ENCODE results near the gene MARCHF2.
"Not testable (repeated sequence)": the region's sequence is repeated elsewhere in the genome, so short reads cannot be mapped to it uniquely, and the experiment has no call there.

MARCHF2 gene

GRCh38 chr19:8397271-8397670 is 15.8 kb upstream of the MARCHF2 start:
- Histone ChIP-seq H3K4me1 (ENCODE audit: control insufficient read depth, insufficient read depth, low read length) (peaks cover 16% of the 10 kb centered on the region; the same call in 1 of the 2 replicates), H3K27me3 (ENCODE audit: control insufficient read depth, insufficient read depth, low read length) (no peaks in the 10 kb centered on the region), H3K4me3 (ENCODE audit: low read depth, low read length) (no peak overlapping the region), H3K36me3 (ENCODE audit: control insufficient read depth, insufficient read depth, low read length) (peaks cover 21% of the 10 kb centered on the region), H3K9ac (ENCODE audit: low read length) (no peak overlapping the region), H3K9me3 (ENCODE audit: control insufficient read depth, insufficient read depth, low read depth, low read length) (no peaks in the 10 kb centered on the region), H3K27ac (ENCODE audit: low read depth, low read length) (no peak overlapping the region)

DNA sequence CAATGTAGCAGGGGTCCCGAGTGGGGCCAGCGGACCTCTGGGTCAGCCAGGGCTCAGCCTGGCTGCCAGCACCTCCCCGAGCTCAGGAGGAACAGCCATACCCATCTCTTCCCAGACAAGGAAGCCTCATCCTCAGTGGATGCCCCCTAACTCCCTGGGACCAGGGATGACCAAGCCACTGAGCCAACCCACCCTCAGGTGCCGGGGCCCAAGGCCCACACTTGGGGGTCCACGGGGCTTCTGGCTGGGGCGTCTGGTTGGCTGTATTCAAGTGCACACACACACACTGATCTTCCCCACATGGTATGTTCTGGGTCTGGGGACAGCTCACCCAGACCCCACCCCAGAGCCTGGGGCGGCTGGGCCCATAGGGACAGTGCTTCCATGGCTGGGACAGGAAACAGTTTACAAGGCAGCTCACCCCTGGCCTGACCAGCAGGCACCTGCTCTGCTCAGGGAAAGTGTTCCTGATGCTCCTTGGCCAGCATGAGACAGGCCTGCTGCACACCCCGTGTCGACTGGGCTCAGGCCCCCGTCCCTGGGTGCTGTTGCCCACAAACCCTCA is 15.3 kb upstream of the MARCHF2 start:
- Histone ChIP-seq H3K4me3 (ENCODE audit: low read depth, low read length) (no peak overlapping the region), H3K27me3 (ENCODE audit: control insufficient read depth, insufficient read depth, low read length) (no peaks in the 10 kb centered on the region), H3K4me1 (ENCODE audit: control insufficient read depth, insufficient read depth, low read length) (peaks cover 16% of the 10 kb centered on the region; the same call in 1 of the 2 replicates), H3K27ac (ENCODE audit: low read depth, low read length) (no peak overlapping the region), H3K36me3 (ENCODE audit: control insufficient read depth, insufficient read depth, low read length) (peaks cover 27% of the 10 kb centered on the region), H3K9me3 (ENCODE audit: control insufficient read depth, insufficient read depth, low read depth, low read length) (no peaks in the 10 kb centered on the region), H3K9ac (ENCODE audit: low read length) (peak overlapping the region; percentile 23)

DNA sequence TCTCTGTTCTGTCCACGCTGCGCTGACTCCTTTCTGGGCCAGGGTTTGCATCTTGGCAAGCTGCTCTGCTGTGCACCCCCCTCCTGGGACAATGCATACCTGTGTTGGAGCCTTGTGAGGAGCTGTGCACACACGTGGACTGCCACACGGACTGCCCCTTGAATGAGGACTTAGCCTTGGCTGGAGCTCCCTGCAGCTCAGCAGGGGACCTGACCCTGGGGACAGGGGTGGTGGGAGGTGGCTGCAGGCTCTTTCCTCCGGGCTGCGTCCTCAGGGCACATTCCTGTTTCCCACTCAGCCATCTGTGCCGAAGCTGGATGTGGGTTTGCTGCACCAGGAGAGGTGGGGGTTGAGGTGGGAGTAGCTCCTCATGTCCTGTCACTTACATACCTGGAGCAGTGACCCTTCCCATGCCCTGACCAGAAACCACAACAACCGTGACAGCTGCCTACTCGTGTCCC is 14.8 kb upstream of the MARCHF2 start:
- Histone ChIP-seq H3K9ac (ENCODE audit: low read length) (peak overlapping the region; percentile 23), H3K9me3 (ENCODE audit: control insufficient read depth, insufficient read depth, low read depth, low read length) (no peaks in the 10 kb centered on the region), H3K4me1 (ENCODE audit: control insufficient read depth, insufficient read depth, low read length) (peaks cover 16% of the 10 kb centered on the region; the same call in 1 of the 2 replicates), H3K27ac (ENCODE audit: low read depth, low read length) (no peak overlapping the region), H3K4me3 (ENCODE audit: low read depth, low read length) (no peak overlapping the region), H3K36me3 (ENCODE audit: control insufficient read depth, insufficient read depth, low read length) (peaks cover 32% of the 10 kb centered on the region), H3K27me3 (ENCODE audit: control insufficient read depth, insufficient read depth, low read length) (no peaks in the 10 kb centered on the region)

DNA sequence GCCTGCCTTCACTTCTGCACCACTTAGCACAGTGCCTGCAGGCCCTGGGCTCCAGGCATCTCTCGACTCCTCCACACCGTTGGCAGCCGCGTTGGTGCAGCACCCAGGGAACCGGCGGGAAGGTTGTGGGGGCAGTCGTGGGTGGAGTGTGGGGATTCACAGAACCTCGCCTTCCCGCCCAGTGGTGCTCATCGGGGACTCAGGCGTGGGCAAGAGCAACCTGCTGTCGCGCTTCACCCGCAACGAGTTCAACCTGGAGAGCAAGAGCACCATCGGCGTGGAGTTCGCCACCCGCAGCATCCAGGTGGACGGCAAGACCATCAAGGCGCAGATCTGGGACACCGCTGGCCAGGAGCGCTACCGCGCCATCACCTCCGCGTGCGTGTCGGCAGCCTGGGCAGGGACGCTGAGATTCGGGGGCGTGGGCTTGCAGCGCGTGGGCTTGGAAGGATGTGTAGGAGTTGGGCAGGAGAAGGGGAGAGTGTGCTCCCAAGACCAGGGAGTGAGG is 13.4 kb upstream of the MARCHF2 start:
- H3K27ac ChIP-seq (ENCODE audit: low read depth, low read length) = no peak overlapping the region
- peaks cover 40% of the 10 kb centered on the region for H3K36me3 ChIP-seq (ENCODE audit: control insufficient read depth, insufficient read depth, low read length)
- H3K4me1 ChIP-seq (ENCODE audit: control insufficient read depth, insufficient read depth, low read length) = peaks cover 16% of the 10 kb centered on the region; the same call in 1 of the 2 replicates
- no peak overlapping the region for H3K4me3 ChIP-seq (ENCODE audit: low read depth, low read length)
- no peaks in the 10 kb centered on the region for H3K9me3 ChIP-seq (ENCODE audit: control insufficient read depth, insufficient read depth, low read depth, low read length)
- no peak overlapping the region for H3K9ac ChIP-seq (ENCODE audit: low read length)
- H3K27me3 ChIP-seq (ENCODE audit: control insufficient read depth, insufficient read depth, low read length) = no peaks in the 10 kb centered on the region

DNA sequence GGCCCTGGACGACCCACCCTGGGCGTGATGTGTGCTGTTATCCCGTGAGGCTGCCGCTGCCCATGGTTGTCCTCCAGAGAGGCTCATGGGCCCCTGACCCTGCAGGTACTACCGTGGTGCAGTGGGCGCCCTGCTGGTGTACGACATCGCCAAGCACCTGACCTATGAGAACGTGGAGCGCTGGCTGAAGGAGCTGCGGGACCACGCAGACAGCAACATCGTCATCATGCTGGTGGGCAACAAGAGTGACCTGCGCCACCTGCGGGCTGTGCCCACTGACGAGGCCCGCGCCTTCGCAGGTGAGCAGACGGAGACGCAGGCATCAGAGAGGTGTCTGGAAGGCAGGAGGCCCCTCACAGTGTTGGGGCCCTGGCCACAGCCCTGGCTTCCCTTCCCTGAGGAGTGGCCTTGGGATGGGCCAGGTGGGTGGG is 11.1 kb upstream of the MARCHF2 start:
- H3K9me3 ChIP-seq (ENCODE audit: control insufficient read depth, insufficient read depth, low read depth, low read length) = no peaks in the 10 kb centered on the region
- peaks cover 46% of the 10 kb centered on the region for H3K36me3 ChIP-seq (ENCODE audit: control insufficient read depth, insufficient read depth, low read length)

GRCh38 chr19:8403098-8403819 is 9.8 kb upstream of the MARCHF2 start:
- Histone ChIP-seq H3K27ac (ENCODE audit: low read depth, low read length) (no peak overlapping the region), H3K36me3 (ENCODE audit: control insufficient read depth, insufficient read depth, low read length) (peaks cover 43% of the 10 kb centered on the region), H3K4me1 (ENCODE audit: control insufficient read depth, insufficient read depth, low read length) (peaks cover 3% of the 10 kb centered on the region; the same call in 1 of the 2 replicates), H3K4me3 (ENCODE audit: low read depth, low read length) (no peak overlapping the region), H3K9me3 (ENCODE audit: control insufficient read depth, insufficient read depth, low read depth, low read length) (no peaks in the 10 kb centered on the region), H3K27me3 (ENCODE audit: control insufficient read depth, insufficient read depth, low read length) (no peaks in the 10 kb centered on the region), H3K9ac (ENCODE audit: low read length) (no peak overlapping the region)

More for the DNA sequence above, 11.1 kb upstream of the MARCHF2 start:
- Histone ChIP-seq H3K4me1 (ENCODE audit: control insufficient read depth, insufficient read depth, low read length) (peaks cover 13% of the 10 kb centered on the region; the same call in 1 of the 2 replicates), H3K27me3 (ENCODE audit: control insufficient read depth, insufficient read depth, low read length) (no peaks in the 10 kb centered on the region), H3K4me3 (ENCODE audit: low read depth, low read length) (no peak overlapping the region), H3K9ac (ENCODE audit: low read length) (no peak overlapping the region), H3K27ac (ENCODE audit: low read depth, low read length) (no peak overlapping the region)

DNA sequence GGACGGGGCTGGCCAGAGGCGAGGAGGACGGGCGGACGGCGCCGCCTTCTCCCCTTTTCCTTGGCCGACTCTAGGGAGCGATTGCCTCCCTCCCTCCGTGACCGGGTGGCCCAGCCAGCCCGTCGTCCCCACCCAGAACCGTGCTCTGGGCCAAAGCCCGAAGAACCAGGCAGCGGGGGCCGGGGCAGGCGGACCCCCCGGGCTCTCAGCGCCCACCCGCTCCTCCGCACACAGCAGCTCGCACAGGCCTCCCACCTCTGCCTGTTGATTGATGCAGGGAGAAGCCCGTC is 9.3 kb upstream of the MARCHF2 start:
- Histone ChIP-seq H3K9ac (ENCODE audit: low read length) (no peak overlapping the region), H3K27ac (ENCODE audit: low read depth, low read length) (no peak overlapping the region), H3K4me1 (ENCODE audit: control insufficient read depth, insufficient read depth, low read length) (no peaks in the 10 kb centered on the region), H3K36me3 (ENCODE audit: control insufficient read depth, insufficient read depth, low read length) (peaks cover 41% of the 10 kb centered on the region), H3K9me3 (ENCODE audit: control insufficient read depth, insufficient read depth, low read depth, low read length) (no peaks in the 10 kb centered on the region), H3K27me3 (ENCODE audit: control insufficient read depth, insufficient read depth, low read length) (no peaks in the 10 kb centered on the region), H3K4me3 (ENCODE audit: low read depth, low read length) (no peak overlapping the region)

- H3K27ac ChIP-seq (ENCODE audit: low read depth, low read length) = no peak overlapping the region
- H3K9me3 ChIP-seq (ENCODE audit: control insufficient read depth, insufficient read depth, low read depth, low read length) = no peaks in the 10 kb centered on the region
- peaks cover 38% of the 10 kb centered on the region for H3K36me3 ChIP-seq (ENCODE audit: control insufficient read depth, insufficient read depth, low read length)
Measured at GRCh38 chr19:8404391-8405151, 8.5 kb upstream of the MARCHF2 start.

GRCh38 chr19:8410718-8411117 is 2.4 kb upstream of the MARCHF2 start:
- H3K4me3 ChIP-seq (ENCODE audit: low read depth, low read length); H3K27ac ChIP-seq (ENCODE audit: low read depth, low read length); H3K9ac ChIP-seq (ENCODE audit: low read length); H3K9me3 ChIP-seq (ENCODE audit: control insufficient read depth, insufficient read depth, low read depth, low read length); H3K27me3 ChIP-seq (ENCODE audit: control insufficient read depth, insufficient read depth, low read length); H3K36me3 ChIP-seq (ENCODE audit: control insufficient read depth, insufficient read depth, low read length); H3K4me1 ChIP-seq (ENCODE audit: control insufficient read depth, insufficient read depth, low read length): not testable (repeated sequence)

More at GRCh38 chr19:8404391-8405151, 8.5 kb upstream of the MARCHF2 start:
- Histone ChIP-seq H3K4me1 (ENCODE audit: control insufficient read depth, insufficient read depth, low read length) (no peaks in the 10 kb centered on the region), H3K4me3 (ENCODE audit: low read depth, low read length) (no peak overlapping the region), H3K9ac (ENCODE audit: low read length) (no peak overlapping the region), H3K27me3 (ENCODE audit: control insufficient read depth, insufficient read depth, low read length) (no peaks in the 10 kb centered on the region)

GRCh38 chr19:8413629-8413995 is 507 bp downstream of the MARCHF2 start:
- Histone ChIP-seq H3K4me1 (ENCODE audit: control insufficient read depth, insufficient read depth, low read length) (peaks cover 11% of the 10 kb centered on the region), H3K9ac (ENCODE audit: low read length) (peak overlapping the region; percentile 49), H3K4me3 (ENCODE audit: low read depth, low read length) (peak overlapping the region; percentile 86), H3K27me3 (ENCODE audit: control insufficient read depth, insufficient read depth, low read length) (no peaks in the 10 kb centered on the region), H3K27ac (ENCODE audit: low read depth, low read length) (no peak overlapping the region), H3K9me3 (ENCODE audit: control insufficient read depth, insufficient read depth, low read depth, low read length) (no peaks in the 10 kb centered on the region), H3K36me3 (ENCODE audit: control insufficient read depth, insufficient read depth, low read length) (no peaks in the 10 kb centered on the region)

GRCh38 chr19:8416796-8417195 is 3.7 kb downstream of the MARCHF2 start:
- H3K27ac ChIP-seq (ENCODE audit: low read depth, low read length) = no peak overlapping the region
- no peak overlapping the region for H3K9ac ChIP-seq (ENCODE audit: low read length)
- H3K4me3 ChIP-seq (ENCODE audit: low read depth, low read length) = no peak overlapping the region
- no peaks in the 10 kb centered on the region for H3K27me3 ChIP-seq (ENCODE audit: control insufficient read depth, insufficient read depth, low read length)
- peaks cover 12% of the 10 kb centered on the region for H3K4me1 ChIP-seq (ENCODE audit: control insufficient read depth, insufficient read depth, low read length)
- no peaks in the 10 kb centered on the region for H3K9me3 ChIP-seq (ENCODE audit: control insufficient read depth, insufficient read depth, low read depth, low read length)
- peaks cover 2% of the 10 kb centered on the region; the same call in 1 of the 2 replicates for H3K36me3 ChIP-seq (ENCODE audit: control insufficient read depth, insufficient read depth, low read length)
